Mesodermal cell (in vitro differentiated cells): Measurements from ENCODE around the gene ARHGEF26.

Source experiments
- H3K27ac ChIP-seq: 2 replicates; pipeline ENCODE4 v1.7.0; 2013; ENCODE audit warnings: mild to moderate bottlenecking, low read depth, low read length, moderate library complexity; ENCODE audit not compliant: severe bottlenecking
- H3K36me3 ChIP-seq: 2 replicates; pipeline ENCODE4 v1.7.1; 2013; ENCODE audit warnings: mild to moderate bottlenecking, low read length, moderate library complexity; ENCODE audit not compliant: control insufficient read depth, insufficient read depth
- H3K4me1 ChIP-seq: one replicate; pipeline ENCODE4 v1.7.1; 2013; ENCODE audit warnings: mild to moderate bottlenecking, low read length; ENCODE audit not compliant: insufficient read depth, control insufficient read depth, poor library complexity, severe bottlenecking
- H3K4me3 ChIP-seq: 2 replicates; pipeline ENCODE4 v1.7.0; 2013; ENCODE audit warnings: low read length, control low read depth, mild to moderate bottlenecking; ENCODE audit not compliant: insufficient read depth, poor library complexity, severe bottlenecking; ENCODE audit errors: extremely low read depth
- H3K9me3 ChIP-seq: 2 replicates; pipeline ENCODE4 v1.7.1; 2013; ENCODE audit warnings: mild to moderate bottlenecking, low read length, moderate library complexity; ENCODE audit not compliant: control insufficient read depth
- WGBS, 2 experiments: methylation state at CpG; one replicate each; pipeline ENCODE4 v1.1.5; 2013; ENCODE audit warnings: missing lambda C conversion rate in 2 of 2; ENCODE audit not compliant: insufficient coverage in 2 of 2; 5-methylcytosine and 5-hydroxymethylcytosine counted together

The ARHGEF26 gene

DNA sequence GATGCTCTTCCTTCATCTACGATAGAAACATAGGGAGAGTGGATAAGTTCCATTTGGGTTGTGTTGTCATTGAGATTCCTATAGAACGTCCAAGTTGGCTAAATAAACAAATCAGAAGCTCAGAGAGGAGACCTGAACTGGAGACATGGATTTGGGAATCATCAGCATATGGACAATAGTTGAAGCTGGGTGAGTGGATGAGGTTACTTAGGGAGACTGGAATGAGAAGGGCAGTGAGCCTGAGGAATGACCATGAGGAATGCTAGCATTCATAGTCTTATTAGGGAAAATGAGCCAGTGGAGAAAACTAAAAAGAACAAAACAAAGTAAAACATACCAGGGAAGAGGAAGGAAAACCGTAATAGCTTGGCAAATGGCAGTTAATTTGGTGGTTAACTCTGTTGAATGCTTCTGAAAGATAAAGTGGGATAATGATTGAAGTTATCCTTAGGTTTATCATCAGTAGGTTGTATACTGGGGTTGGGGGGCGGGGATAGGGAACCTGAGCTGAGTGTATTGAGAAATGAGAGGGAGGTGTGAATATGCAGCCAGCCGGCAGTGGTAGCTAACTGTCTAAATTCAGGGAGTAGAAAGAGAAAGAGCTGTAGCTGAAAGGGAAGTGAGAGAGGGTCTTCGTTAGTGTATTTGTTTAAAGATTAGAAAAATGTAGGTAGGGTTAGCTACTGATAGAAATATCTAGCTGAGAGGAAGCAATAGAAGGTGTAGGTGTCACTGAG lies 74.6 kb downstream of the ARHGEF26 start:
- peaks cover 8% of the 10 kb centered on the region for H3K36me3 ChIP-seq
- H3K9me3 ChIP-seq, result no peaks in the 10 kb centered on the region
- H3K27ac ChIP-seq, result no peak overlapping the region
- WGBS, 2 experiments, result 76 to 78% methylated on average over 6 of the region's 6 CpGs
- no peaks in the 10 kb centered on the region for H3K4me1 ChIP-seq
- H3K4me3 ChIP-seq, result no peak overlapping the region

DNA sequence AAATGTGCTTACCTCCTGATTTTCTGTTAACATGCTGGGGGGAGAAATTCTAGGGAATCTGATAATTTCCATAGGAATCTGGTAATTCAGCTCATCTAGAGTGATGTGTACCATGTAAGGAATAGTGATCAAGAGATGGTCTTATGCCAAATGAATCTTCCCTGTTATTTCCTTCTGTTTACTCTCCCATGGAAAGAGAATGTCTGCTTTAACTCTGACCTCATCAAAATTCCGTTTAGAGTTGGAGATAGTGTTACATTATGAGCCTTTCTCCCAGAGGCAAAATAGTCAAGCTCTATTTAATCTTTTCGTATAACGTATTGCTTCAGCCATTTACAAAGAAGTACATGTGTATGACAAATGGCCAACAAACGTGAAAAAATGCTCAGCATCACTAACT lies 76.6 kb downstream of the ARHGEF26 start:
- H3K9me3 ChIP-seq, result no peaks in the 10 kb centered on the region
- no peaks in the 10 kb centered on the region for H3K4me1 ChIP-seq
- 83 to 90% methylated on average over 2 to 3 of the region's 4 CpGs for WGBS, 2 experiments
- peaks cover 8% of the 10 kb centered on the region for H3K36me3 ChIP-seq
- no peak overlapping the region for H3K27ac ChIP-seq
- H3K4me3 ChIP-seq, result no peak overlapping the region

- Histone ChIP-seq H3K27ac (no peak overlapping the region), H3K4me1 (no peaks in the 10 kb centered on the region)
- WGBS, 2 experiments, result 88 to 98% methylated on average over 8 of the region's 8 CpGs
Measured at GRCh38 chr3:154209499-154209898, 88.3 kb downstream of the ARHGEF26 start.

GRCh38 chr3:154210986-154211385 lies 89.8 kb downstream of the ARHGEF26 start:
- no peak overlapping the region for H3K4me3 ChIP-seq
- H3K4me1 ChIP-seq, result no peaks in the 10 kb centered on the region
- 67 to 79% methylated on average over 1 of the region's 1 CpG for WGBS, 2 experiments
- H3K27ac ChIP-seq, result no peak overlapping the region
- no peaks in the 10 kb centered on the region for H3K9me3 ChIP-seq
- no peaks in the 10 kb centered on the region for H3K36me3 ChIP-seq

More at GRCh38 chr3:154209499-154209898, 88.3 kb downstream of the ARHGEF26 start:
- Histone ChIP-seq H3K4me3 (no peak overlapping the region), H3K36me3 (no peaks in the 10 kb centered on the region), H3K9me3 (no peaks in the 10 kb centered on the region)

DNA sequence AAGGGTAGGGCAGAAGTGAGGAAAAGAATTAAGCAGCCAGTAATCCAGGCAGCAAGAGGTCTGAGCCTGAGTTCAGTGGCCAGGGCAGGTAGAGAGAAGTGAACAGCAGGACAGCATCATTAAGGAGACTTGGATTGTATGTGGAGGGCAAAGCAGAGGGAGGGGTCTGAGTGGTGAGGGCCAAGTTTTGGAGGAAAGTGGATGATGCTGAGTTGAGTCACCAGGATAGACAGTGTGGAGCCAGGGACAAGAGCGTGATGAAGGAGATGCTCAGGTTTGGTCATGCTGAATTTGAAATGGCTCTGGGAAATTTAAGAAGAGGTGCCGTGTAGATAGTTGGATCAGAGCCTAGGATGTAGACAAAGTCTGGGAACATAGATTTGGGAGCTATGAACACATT lies 93.1 kb downstream of the ARHGEF26 start:
- 89 to 100% methylated on average over 1 to 2 of the region's 2 CpGs for WGBS, 2 experiments

DNA sequence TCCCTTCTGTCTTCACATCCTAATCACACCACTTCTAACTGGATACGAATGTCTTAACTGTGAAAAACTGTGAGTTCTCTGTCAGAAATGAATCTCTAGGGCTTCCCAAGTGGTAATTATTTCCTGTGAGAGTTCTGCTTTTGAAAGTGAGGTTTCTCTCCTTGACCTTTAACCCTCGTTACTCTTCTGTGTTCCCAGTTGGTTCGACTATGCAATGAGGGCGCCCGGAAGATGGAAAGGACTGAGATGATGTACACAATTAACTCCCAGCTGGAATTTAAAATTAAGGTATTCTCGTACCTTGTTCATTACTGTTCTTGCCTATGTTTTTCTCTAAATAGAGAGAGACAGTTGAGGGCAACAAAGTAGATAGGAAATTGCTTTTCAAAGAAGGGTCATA lies 96.5 kb downstream of the ARHGEF26 start:
- no peaks in the 10 kb centered on the region for H3K36me3 ChIP-seq
- no peaks in the 10 kb centered on the region for H3K4me1 ChIP-seq
- 86 to 100% methylated on average over 3 of the region's 6 CpGs for WGBS, 2 experiments
- peak overlapping the region; percentile 41 for H3K27ac ChIP-seq
- no peak overlapping the region for H3K4me3 ChIP-seq
- H3K9me3 ChIP-seq, result no peaks in the 10 kb centered on the region

More for the DNA sequence above, 93.1 kb downstream of the ARHGEF26 start:
- Histone ChIP-seq H3K4me3 (no peak overlapping the region), H3K9me3 (no peaks in the 10 kb centered on the region), H3K4me1 (no peaks in the 10 kb centered on the region), H3K36me3 (no peaks in the 10 kb centered on the region), H3K27ac (no peak overlapping the region)

DNA sequence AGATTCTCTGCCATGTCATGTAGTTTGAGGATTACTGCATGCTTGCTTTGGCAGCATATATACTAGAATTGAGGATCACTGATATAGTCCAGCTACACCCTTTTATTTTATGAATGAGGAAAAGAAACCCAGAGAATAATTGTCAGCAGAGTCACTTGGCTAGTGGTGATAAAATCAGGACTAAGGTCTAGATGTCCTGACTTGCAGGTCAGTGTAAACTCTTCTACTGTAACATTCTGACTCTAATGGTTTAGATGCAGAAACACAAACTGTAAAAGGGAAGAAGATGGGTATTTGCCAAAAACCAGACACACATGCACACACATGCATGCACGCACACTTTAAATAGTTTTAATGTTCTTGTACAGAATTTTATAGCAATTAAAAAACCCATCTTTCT lies 97.5 kb downstream of the ARHGEF26 start:
- WGBS, 2 experiments, result no CpG with 5 or more reads among the region's 1 CpG
- H3K4me1 ChIP-seq, result no peaks in the 10 kb centered on the region
- no peak overlapping the region for H3K4me3 ChIP-seq
- no peaks in the 10 kb centered on the region for H3K9me3 ChIP-seq
- H3K27ac ChIP-seq, result no peak overlapping the region
- no peaks in the 10 kb centered on the region for H3K36me3 ChIP-seq

GRCh38 chr3:154220462-154220861 lies 99.3 kb downstream of the ARHGEF26 start:
- Histone ChIP-seq H3K4me1 (no peaks in the 10 kb centered on the region), H3K27ac (no peak overlapping the region), H3K9me3 (no peaks in the 10 kb centered on the region), H3K36me3 (no peaks in the 10 kb centered on the region), H3K4me3 (no peak overlapping the region)
- 90 to 92% methylated on average over 1 to 2 of the region's 2 CpGs for WGBS, 2 experiments

DNA sequence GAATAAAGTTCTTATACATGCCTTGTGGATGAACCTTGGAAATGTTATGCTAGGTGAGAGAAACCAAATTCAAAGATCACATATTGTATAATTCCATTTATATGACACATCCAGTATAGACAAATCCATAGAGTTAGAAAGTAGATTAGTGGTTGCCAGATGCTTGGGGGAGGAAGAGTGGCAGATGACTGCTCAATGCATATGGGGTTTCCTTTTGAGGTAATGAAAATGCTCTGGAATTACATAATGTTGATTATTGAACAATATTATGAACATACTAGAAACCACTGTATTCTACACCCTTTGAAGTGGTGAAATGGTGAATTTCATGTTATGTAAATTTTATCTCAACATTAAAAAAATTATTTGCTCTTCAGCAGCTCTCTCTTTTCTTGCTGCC lies 102.3 kb downstream of the ARHGEF26 start:
- Histone ChIP-seq H3K9me3 (no peaks in the 10 kb centered on the region), H3K27ac (no peak overlapping the region), H3K36me3 (no peaks in the 10 kb centered on the region), H3K4me3 (no peak overlapping the region), H3K4me1 (peaks cover 3% of the 10 kb centered on the region)

DNA sequence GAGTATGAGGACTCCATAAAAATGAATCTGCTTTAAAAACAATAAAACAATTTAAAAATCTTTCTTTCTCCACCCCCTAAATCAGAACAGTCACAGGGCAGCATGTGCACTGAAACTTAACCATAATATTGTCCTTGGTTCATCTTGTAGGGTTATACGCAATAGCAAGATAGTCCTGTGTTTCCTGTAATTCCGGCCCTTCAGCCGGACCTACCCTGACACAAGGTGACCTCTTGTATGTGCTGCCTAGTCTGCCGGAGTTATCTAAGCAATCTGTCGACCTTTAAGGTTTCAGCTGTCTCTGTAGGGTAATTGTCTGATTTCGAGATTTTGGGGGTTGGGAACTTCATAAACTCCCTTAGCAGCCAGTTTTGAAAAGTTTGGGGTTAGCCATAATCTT lies 103.2 kb downstream of the ARHGEF26 start:
- H3K9me3 ChIP-seq, result no peaks in the 10 kb centered on the region
- WGBS, 2 experiments, result 93 to 98% methylated on average over 3 of the region's 6 CpGs
- peaks cover 12% of the 10 kb centered on the region for H3K4me1 ChIP-seq
- no peak overlapping the region for H3K4me3 ChIP-seq
- H3K36me3 ChIP-seq, result no peaks in the 10 kb centered on the region
- H3K27ac ChIP-seq, result no peak overlapping the region

DNA sequence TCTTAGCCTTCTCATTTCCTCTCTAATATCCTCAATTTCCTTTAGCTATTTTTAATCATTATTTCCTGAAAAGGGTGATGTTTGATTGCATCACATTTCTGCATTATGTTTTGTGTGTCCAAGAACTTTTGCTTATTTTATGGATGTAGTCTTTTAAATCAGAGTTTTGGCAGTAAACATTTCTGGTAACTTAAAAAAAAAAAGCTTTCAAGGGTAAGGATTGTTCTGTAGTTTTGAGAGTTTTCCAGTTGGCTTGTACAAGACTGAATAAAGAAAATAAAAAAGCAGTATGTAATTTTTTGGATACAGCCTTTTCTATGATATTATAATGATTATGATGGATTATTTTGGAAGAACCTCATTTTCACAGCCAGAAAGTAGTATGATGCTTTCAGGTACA lies 103.7 kb downstream of the ARHGEF26 start:
- Histone ChIP-seq H3K27ac (no peak overlapping the region), H3K9me3 (no peaks in the 10 kb centered on the region), H3K36me3 (no peaks in the 10 kb centered on the region), H3K4me3 (no peak overlapping the region), H3K4me1 (peaks cover 13% of the 10 kb centered on the region)
